ENCODE measurements around the gene P2RY8. TPM values are rescaled to one million over a fixed set of nuclear protein-coding genes. Genes with fewer than 3 reads are reported as not detected.

The P2RY8 gene
- total and polyA plus RNA-seq, 2 of the 4 experiments (the other 2 are of a cell fraction), result not detected

DNA sequence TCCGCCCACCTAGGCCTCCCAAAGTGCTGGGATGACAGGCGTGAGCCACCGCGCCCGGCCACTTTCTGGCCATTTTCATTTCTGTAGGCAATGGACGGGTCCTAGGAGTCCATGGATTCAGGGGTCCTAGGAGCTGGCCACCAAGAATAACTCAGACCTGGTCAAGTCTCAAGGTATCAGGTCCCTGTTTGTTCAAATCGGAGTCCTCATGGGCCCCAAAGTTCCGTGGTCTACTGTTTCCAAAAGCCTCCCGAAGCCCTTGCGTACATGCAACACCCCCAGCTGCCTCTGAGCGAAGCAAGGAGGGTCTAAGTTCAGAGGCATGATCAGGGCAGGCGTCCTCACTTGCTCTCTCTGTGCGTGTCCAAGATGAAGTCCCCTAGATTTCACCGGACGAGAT is 30.1 kb downstream of the P2RY8 start:
- H3K9me3 ChIP-seq (ENCODE audit: control insufficient read depth, insufficient read depth, low read length), result peaks cover 18% of the 10 kb centered on the region

More for the DNA sequence above, 30.1 kb downstream of the P2RY8 start:
- Histone ChIP-seq H2BK20ac (ENCODE audit: low read depth, low read length) (no peak overlapping the region), H2AK9ac (replicated peaks; ENCODE audit: low read depth, low read length, poor library complexity) (no peak overlapping the region), H3K27ac (ENCODE audit: insufficient read depth, low read length) (no peak overlapping the region), H3K9ac (ENCODE audit: low read depth, low read length) (no peak overlapping the region), H3K23ac (ENCODE audit: low read depth, low read length) (no peak overlapping the region), H2BK120ac (ENCODE audit: low read depth, low read length) (no peak overlapping the region), H2AK5ac (ENCODE audit: low read depth, low read length) (no peak overlapping the region), H2AFZ (replicated peaks; ENCODE audit: low read length, poor library complexity) (no peak overlapping the region), H3K27me3 (ENCODE audit: control insufficient read depth, insufficient read depth, low read length) (no peaks in the 10 kb centered on the region), H3K9me1 (ENCODE audit: insufficient read depth, low read length) (no peaks in the 10 kb centered on the region), H2BK5ac (ENCODE audit: low read depth, low read length, poor library complexity, severe bottlenecking) (no peak overlapping the region), H3K14ac (replicated peaks; ENCODE audit: low read depth, low read length) (no peak overlapping the region), H4K91ac (ENCODE audit: insufficient read depth, low read depth, low read length) (no peak overlapping the region), H3K56ac (ENCODE audit: extremely low read depth, insufficient read depth, low read length) (no peak overlapping the region), H2BK15ac (ENCODE audit: low read depth, low read length) (no peak overlapping the region), H3K36me3 (ENCODE audit: control insufficient read depth, insufficient read depth, low read length) (no peaks in the 10 kb centered on the region), H4K20me1 (ENCODE audit: insufficient read depth, low read length) (no peaks in the 10 kb centered on the region), H3K18ac (ENCODE audit: low read depth, low read length) (no peak overlapping the region), H4K8ac (ENCODE audit: low read depth in 2 of 2, low read length in 2 of 2) (no peak overlapping the region), H3K4me2 (ENCODE audit: low read depth, low read length) (no peak overlapping the region), H3K4me3 (ENCODE audit: insufficient read depth, low read depth, low read length) (no peak overlapping the region), H3K4ac (ENCODE audit: low read depth, low read length) (no peak overlapping the region), H4K5ac (ENCODE audit: low read depth, low read length) (no peak overlapping the region), H3K79me1 (ENCODE audit: low read depth in 1 of 2, low read length in 2 of 2) (no peaks in the 10 kb centered on the region), H3K4me1 (ENCODE audit: control insufficient read depth, insufficient read depth, low read length) (no peaks in the 10 kb centered on the region)
- CTCF ChIA-PET, result no interaction called here
- TF ChIP-seq FOS (IDR thresholded peaks at IDR 0.05; ENCODE audit: low read depth, low read length), result no peak
- TF ChIP-seq POLR2A (IDR thresholded peaks at IDR 0.05; ENCODE audit: low read depth, low read length), result no peak
- no peak for TF ChIP-seq MAFK (IDR thresholded peaks at IDR 0.05; ENCODE audit: low read depth, low read length)
- no peak for TF ChIP-seq BHLHE40 (IDR thresholded peaks at IDR 0.05; ENCODE audit: low read depth, low read length)
- TF ChIP-seq, protein P1, sequence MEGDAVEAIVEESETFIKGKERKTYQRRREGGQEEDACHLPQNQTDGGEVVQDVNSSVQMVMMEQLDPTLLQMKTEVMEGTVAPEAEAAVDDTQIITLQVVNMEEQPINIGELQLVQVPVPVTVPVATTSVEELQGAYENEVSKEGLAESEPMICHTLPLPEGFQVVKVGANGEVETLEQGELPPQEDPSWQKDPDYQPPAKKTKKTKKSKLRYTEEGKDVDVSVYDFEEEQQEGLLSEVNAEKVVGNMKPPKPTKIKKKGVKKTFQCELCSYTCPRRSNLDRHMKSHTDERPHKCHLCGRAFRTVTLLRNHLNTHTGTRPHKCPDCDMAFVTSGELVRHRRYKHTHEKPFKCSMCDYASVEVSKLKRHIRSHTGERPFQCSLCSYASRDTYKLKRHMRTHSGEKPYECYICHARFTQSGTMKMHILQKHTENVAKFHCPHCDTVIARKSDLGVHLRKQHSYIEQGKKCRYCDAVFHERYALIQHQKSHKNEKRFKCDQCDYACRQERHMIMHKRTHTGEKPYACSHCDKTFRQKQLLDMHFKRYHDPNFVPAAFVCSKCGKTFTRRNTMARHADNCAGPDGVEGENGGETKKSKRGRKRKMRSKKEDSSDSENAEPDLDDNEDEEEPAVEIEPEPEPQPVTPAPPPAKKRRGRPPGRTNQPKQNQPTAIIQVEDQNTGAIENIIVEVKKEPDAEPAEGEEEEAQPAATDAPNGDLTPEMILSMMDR (conservative IDR thresholded peaks at IDR 0.05; ENCODE audit: low read depth, low read length), result no peak
- TF ChIP-seq, protein P2, sequence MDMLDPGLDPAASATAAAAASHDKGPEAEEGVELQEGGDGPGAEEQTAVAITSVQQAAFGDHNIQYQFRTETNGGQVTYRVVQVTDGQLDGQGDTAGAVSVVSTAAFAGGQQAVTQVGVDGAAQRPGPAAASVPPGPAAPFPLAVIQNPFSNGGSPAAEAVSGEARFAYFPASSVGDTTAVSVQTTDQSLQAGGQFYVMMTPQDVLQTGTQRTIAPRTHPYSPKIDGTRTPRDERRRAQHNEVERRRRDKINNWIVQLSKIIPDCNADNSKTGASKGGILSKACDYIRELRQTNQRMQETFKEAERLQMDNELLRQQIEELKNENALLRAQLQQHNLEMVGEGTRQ (IDR thresholded peaks at IDR 0.05; ENCODE audit: low read depth, low read length), result no peak
- no peak for TF ChIP-seq CEBPB (IDR thresholded peaks at IDR 0.05; ENCODE audit: low read depth, low read length)
- ATAC-seq (ENCODE audit: low read depth) (no peak), DNase-seq (no peak)
- intact Hi-C loops (cut with micrococcal nuclease) (no loop called here), dilution Hi-C loops (cut with HindIII; ENCODE audit: low sequenced_read_pairs, unreplicated experiment) (no loop called here), in situ Hi-C loops (cut with MboI; ENCODE audit: low sequenced_read_pairs) (no loop called here)
- 72% methylated on average over 8 of the region's 15 CpGs; no CpG with 5 or more reads in 1 of the 2 experiments for WGBS, 2 experiments (ENCODE audit: extremely low coverage in 2 of 2, insufficient read length in 1 of 2)
- BruUV-seq (replicated peaks), result no TSS peak
- POLR2A ChIA-PET (ENCODE audit: unreplicated experiment), result no interaction called here
